ENCODE measurements around the gene CHRM2. TPM values are rescaled to one million over a fixed set of nuclear protein-coding genes. Genes with fewer than 3 reads are reported as not detected.

CHRM2 gene
- polyA plus RNA-seq, 1 donor (not counting 4 experiments of a cell fraction or from before 2014, with no cell fraction given): not detected

DNA sequence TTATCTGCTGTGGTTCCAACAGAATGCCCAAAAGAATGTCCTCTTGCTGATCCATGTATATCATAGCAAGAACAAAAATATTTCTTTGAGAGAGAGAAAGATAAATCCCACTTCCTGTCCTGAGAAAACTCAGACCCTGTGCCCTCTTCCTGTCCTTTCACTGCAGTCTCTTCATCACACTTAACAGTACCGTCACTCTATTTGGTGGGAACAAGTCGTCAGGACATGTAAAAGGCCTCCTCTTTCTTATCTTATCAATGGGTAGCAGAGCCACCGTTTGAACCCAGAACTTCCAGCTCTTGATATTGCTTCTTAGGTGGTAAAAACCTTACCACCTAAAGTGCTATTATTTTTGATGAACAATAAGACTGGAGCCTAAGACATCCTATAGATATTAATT, 43.9 kb downstream of the CHRM2 start:
- FAIRE-seq: no peak
- dilution Hi-C loops (cut with MboI; ENCODE audit: extremely low pct_ligation_motif_present, low sequenced_read_pairs): no loop called here
- no peak for TF ChIP-seq EZH2 (IDR thresholded peaks at IDR 0.05; ENCODE audit: low read length)
- TF ChIP-seq, protein P1, sequence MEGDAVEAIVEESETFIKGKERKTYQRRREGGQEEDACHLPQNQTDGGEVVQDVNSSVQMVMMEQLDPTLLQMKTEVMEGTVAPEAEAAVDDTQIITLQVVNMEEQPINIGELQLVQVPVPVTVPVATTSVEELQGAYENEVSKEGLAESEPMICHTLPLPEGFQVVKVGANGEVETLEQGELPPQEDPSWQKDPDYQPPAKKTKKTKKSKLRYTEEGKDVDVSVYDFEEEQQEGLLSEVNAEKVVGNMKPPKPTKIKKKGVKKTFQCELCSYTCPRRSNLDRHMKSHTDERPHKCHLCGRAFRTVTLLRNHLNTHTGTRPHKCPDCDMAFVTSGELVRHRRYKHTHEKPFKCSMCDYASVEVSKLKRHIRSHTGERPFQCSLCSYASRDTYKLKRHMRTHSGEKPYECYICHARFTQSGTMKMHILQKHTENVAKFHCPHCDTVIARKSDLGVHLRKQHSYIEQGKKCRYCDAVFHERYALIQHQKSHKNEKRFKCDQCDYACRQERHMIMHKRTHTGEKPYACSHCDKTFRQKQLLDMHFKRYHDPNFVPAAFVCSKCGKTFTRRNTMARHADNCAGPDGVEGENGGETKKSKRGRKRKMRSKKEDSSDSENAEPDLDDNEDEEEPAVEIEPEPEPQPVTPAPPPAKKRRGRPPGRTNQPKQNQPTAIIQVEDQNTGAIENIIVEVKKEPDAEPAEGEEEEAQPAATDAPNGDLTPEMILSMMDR (optimal IDR thresholded peaks at IDR 0.05 in 1 of 3, IDR thresholded peaks at IDR 0.05 in 1 of 3, conservative IDR thresholded peaks at IDR 0.05 in 1 of 3; ENCODE audit: extremely low read depth in 1 of 3, insufficient read depth in 2 of 3, low read length in 3 of 3): no peak

DNA sequence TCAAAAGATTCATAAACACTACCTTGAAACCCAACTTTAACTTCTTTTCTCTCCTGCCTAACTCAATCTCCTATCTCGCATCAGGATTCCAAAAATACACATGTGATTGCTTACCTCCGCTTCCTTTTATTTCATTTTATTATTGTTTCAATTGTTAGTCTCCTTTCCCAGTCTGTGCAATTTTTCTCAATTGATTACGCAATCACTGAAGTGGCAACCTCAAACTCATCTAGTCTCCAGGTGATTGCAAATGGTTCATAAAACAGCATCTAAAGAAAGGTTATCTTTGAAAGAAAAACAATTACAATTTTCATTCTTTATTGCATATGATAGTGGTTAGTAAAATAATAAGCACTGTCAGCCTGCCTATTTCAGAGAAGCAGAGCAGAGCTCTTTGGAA, 45.6 kb downstream of the CHRM2 start:
- no peak for DNase-seq (ENCODE audit: low read depth, low spot score)
- Histone ChIP-seq H3K9me1 (ENCODE audit: control insufficient read depth, extremely low read depth, insufficient read depth, low read length) (no peaks in the 10 kb centered on the region), H3K4me2 (ENCODE audit: control insufficient read depth, extremely low read depth, insufficient read depth, low read depth, low read length) (no peak overlapping the region), H3K4me1 (ENCODE audit: control insufficient read depth, extremely low read depth, insufficient read depth, low read length) (no peaks in the 10 kb centered on the region), H3K36me3 (ENCODE audit: control insufficient read depth in 2 of 2, extremely low read depth in 1 of 2, insufficient read depth in 2 of 2, low read length in 2 of 2) (no peaks in the 10 kb centered on the region), H3K27me3 (ENCODE audit: control insufficient read depth, extremely low read depth, insufficient read depth, low read length) (no peaks in the 10 kb centered on the region), H3K79me2 (ENCODE audit: control insufficient read depth, insufficient read depth, low read length) (no peaks in the 10 kb centered on the region), H2AFZ (ENCODE audit: control insufficient read depth, low read length) (no peak overlapping the region), H3K27ac (ENCODE audit: control insufficient read depth, insufficient read depth, low read length) (no peak overlapping the region), H3K9ac (ENCODE audit: control insufficient read depth, extremely low read depth, insufficient read depth, low read length) (no peak overlapping the region), H3K9me3 (ENCODE audit: control insufficient read depth, low read depth, low read length) (no peaks in the 10 kb centered on the region), H3K4me3 (ENCODE audit: control insufficient read depth in 2 of 3, extremely low read depth in 1 of 3, insufficient read depth in 2 of 3, low read depth in 1 of 3, low read length in 3 of 3) (no peak overlapping the region), H4K20me1 (ENCODE audit: control insufficient read depth, extremely low read depth, insufficient read depth, low read length) (no peaks in the 10 kb centered on the region)
- FAIRE-seq: no peak
- no peak for TF ChIP-seq EZH2 (IDR thresholded peaks at IDR 0.05; ENCODE audit: low read length)
- TF ChIP-seq, protein P1 (optimal IDR thresholded peaks at IDR 0.05 in 1 of 3, IDR thresholded peaks at IDR 0.05 in 1 of 3, conservative IDR thresholded peaks at IDR 0.05 in 1 of 3; ENCODE audit: extremely low read depth in 1 of 3, insufficient read depth in 2 of 3, low read length in 3 of 3): no peak
- dilution Hi-C loops (cut with MboI; ENCODE audit: extremely low pct_ligation_motif_present, low sequenced_read_pairs): no loop called here

More for the DNA sequence above, 43.9 kb downstream of the CHRM2 start:
- Histone ChIP-seq H3K9me1 (ENCODE audit: control insufficient read depth, extremely low read depth, insufficient read depth, low read length) (no peaks in the 10 kb centered on the region), H3K27ac (ENCODE audit: control insufficient read depth, insufficient read depth, low read length) (no peak overlapping the region), H3K36me3 (ENCODE audit: control insufficient read depth in 2 of 2, extremely low read depth in 1 of 2, insufficient read depth in 2 of 2, low read length in 2 of 2) (no peaks in the 10 kb centered on the region), H3K4me3 (ENCODE audit: control insufficient read depth in 2 of 3, extremely low read depth in 1 of 3, insufficient read depth in 2 of 3, low read depth in 1 of 3, low read length in 3 of 3) (no peak overlapping the region), H3K9me3 (ENCODE audit: control insufficient read depth, low read depth, low read length) (no peaks in the 10 kb centered on the region), H4K20me1 (ENCODE audit: control insufficient read depth, extremely low read depth, insufficient read depth, low read length) (no peaks in the 10 kb centered on the region), H3K27me3 (ENCODE audit: control insufficient read depth, extremely low read depth, insufficient read depth, low read length) (no peaks in the 10 kb centered on the region), H2AFZ (ENCODE audit: control insufficient read depth, low read length) (no peak overlapping the region), H3K9ac (ENCODE audit: control insufficient read depth, extremely low read depth, insufficient read depth, low read length) (no peak overlapping the region), H3K4me2 (ENCODE audit: control insufficient read depth, extremely low read depth, insufficient read depth, low read depth, low read length) (no peak overlapping the region), H3K4me1 (ENCODE audit: control insufficient read depth, extremely low read depth, insufficient read depth, low read length) (no peaks in the 10 kb centered on the region), H3K79me2 (ENCODE audit: control insufficient read depth, insufficient read depth, low read length) (no peaks in the 10 kb centered on the region)
- DNase-seq (ENCODE audit: low read depth, low spot score): no peak
